HL-60/S4 (cell line): ENCODE results near the gene ANO4.
"Not testable (repeated sequence)": the region's sequence is repeated elsewhere in the genome, so short reads cannot be mapped to it uniquely, and the experiment has no call there.

Experiments used
- in situ Hi-C: fragments of 300-500 bp; cut with MboI; formaldehyde crosslinking; loops from 2 replicates; pipeline ENCODE4 v1.14.3; 2022; ENCODE audit warnings: low sequenced_read_pairs

ANO4 gene

GRCh38 chr12:101076921-101077320 lies 282.3 kb downstream of the ANO4 start:
- in situ Hi-C loops: no loop called here

- in situ Hi-C loops: no loop called here
Measured at GRCh38 chr12:101077791-101078528, 283.4 kb downstream of the ANO4 start.

- in situ Hi-C loops: no loop called here
Measured at GRCh38 chr12:101078536-101079285, 284.1 kb downstream of the ANO4 start.

GRCh38 chr12:101082706-101083105 lies 288.1 kb downstream of the ANO4 start:
- in situ Hi-C loops: no loop called here

GRCh38 chr12:101086490-101087135 lies 292.0 kb downstream of the ANO4 start:
- in situ Hi-C loops: no loop called here

- in situ Hi-C loops: no loop called here
Measured at GRCh38 chr12:101087920-101088319, 293.3 kb downstream of the ANO4 start.

GRCh38 chr12:101089271-101089670 lies 294.7 kb downstream of the ANO4 start:
- in situ Hi-C loops: no loop called here

- in situ Hi-C loops: not testable (repeated sequence)
Measured at GRCh38 chr12:101090222-101090621, 295.6 kb downstream of the ANO4 start.

GRCh38 chr12:101097829-101098580 lies 303.4 kb downstream of the ANO4 start:
- in situ Hi-C loops: no loop called here

- in situ Hi-C loops: no loop called here
Measured at GRCh38 chr12:101107032-101107763, 312.6 kb downstream of the ANO4 start.

- in situ Hi-C loops: no loop called here
Measured at GRCh38 chr12:101108130-101108529, 313.6 kb downstream of the ANO4 start.

GRCh38 chr12:101110866-101111265 lies 316.3 kb downstream of the ANO4 start:
- in situ Hi-C loops: no loop called here

GRCh38 chr12:101111441-101111840 lies 316.9 kb downstream of the ANO4 start:
- in situ Hi-C loops: no loop called here

GRCh38 chr12:101115326-101115725 lies 320.8 kb downstream of the ANO4 start:
- in situ Hi-C loops: no loop called here

GRCh38 chr12:101116911-101117310 lies 322.3 kb downstream of the ANO4 start:
- in situ Hi-C loops: no loop called here

- in situ Hi-C loops: no loop called here
Measured at GRCh38 chr12:101117842-101118241, 323.3 kb downstream of the ANO4 start.

- in situ Hi-C loops: no loop called here
Measured at GRCh38 chr12:101127521-101128219, 333.1 kb downstream of the ANO4 start.

GRCh38 chr12:101145777-101146431 lies 351.3 kb downstream of the ANO4 start:
- in situ Hi-C loops: not testable (repeated sequence)

GRCh38 chr12:101165319-101165718 lies 370.7 kb downstream of the ANO4 start:
- in situ Hi-C loops: no loop called here
